ENCODE measurements around the gene ACTN1.
"Not testable (repeated sequence)": the region's sequence is repeated elsewhere in the genome, so short reads cannot be mapped to it uniquely, and the experiment has no call there.

Gene ACTN1

DNA sequence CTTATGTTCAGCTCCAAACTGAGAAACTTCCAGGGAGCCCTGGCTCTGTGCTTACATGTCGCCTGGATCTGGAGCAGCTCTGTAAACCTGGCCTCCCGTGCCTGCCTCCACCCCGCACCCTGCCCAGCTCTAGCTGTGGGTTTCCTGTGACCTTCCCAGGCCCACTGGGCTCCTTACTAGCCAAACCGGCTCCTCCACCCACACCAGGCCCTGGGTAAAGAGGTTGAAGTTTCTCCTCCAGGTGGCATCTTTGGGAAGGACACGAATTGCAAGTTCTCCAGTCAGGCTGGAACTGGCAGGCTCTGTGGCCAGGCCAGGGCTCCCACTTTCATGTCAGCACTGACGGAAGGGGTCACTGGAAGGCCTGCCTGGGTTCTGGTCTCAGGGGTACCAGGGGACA is 125.4 kb downstream of the ACTN1 start:
- no peak for DNase-seq

DNA sequence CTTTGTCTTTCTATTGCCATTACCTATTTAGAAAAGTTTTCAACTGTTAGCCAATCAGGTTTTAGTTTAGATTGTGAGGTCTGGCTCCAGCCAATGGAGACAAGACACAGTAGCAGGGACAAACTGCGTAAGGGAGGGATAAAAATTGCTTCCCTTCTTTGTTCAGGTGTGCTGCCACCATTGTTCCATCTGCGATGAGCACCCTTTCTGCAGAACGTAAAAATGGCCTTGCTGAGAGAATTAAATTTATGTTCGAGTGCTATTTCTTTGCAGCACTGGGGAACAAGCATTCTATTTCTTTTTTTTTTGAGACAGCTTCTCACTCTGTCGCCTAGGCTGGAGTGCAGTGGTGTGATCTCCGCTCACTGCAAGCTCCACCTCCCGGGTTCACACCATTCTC is 126.6 kb downstream of the ACTN1 start:
- not testable (repeated sequence) for DNase-seq

DNA sequence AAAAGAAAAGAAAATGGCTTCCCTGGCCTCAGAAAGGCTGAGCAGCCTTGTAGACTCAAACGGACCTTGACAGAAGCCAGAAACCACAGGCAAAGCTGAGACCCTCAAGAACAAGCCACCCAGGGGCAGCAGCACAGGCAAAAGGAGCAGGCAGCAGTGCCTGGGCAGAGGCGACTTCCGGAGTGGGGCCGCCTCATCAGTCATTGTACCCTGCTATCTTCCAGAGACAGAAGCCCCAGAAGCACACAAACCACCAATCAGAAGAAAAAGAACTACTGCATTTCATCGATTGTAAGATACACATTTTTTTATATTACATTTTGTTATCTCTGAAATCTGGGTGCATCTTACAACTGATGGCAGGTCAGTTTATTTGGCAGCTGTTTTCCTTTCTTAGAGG is 128.0 kb downstream of the ACTN1 start:
- no peak for DNase-seq

DNA sequence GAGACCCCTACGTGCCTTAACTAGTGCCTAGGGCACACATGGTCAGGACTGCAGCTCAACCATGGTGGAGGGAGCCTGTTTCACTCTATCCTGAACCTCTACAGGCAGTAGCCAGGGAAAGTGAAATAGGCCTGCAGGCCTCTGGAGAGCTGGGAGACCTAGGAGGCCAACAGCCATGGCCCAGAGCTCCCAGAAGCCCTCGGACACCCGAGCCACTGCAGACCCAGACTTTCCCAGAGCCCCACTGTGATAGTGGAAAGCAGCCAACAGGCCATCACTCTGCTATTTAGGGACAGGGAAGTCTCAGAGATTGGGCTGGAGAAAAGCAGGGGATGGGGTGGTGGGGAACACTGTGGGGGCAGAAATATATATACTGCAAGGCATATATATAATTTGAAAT is 129.7 kb downstream of the ACTN1 start:
- DNase-seq = no peak

DNA sequence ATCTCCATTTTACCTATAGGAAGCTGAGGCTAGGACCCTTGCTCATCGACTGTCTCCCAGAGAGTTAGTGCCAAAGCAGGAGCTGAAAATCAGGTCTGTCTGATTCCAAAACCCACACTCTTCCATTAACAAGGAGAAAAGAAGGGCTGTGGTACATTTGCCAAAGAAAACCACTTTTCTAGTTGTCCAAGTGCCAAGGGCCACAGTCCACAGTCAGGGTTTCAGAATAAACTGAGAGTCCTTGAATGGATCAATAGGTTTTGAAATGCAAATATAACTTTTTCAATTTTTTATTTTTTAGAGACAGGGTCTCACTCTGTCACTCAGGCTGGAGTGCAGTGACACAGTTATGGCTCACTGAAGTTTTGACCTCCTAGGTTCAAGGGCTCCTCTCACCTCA is 130.8 kb downstream of the ACTN1 start:
- no peak for DNase-seq

DNA sequence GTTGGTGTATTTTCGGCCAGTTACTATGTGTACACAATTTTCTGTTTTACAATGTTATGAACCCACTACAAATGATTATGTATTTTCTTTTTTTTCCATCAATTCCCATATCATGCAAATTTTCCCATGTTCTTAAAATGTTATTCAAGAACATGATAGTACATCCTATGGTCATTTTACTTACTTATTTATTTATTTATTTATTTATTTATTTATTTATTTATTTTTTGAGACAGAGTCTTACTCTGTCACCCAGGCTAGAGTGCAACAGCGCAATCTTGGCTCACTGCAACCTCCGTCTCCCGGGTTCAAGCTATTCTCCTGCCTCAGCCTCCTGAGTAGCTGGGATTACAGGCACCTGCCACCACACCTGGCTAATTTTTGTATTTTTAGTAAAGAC is 131.5 kb downstream of the ACTN1 start:
- DNase-seq = not testable (repeated sequence)

DNA sequence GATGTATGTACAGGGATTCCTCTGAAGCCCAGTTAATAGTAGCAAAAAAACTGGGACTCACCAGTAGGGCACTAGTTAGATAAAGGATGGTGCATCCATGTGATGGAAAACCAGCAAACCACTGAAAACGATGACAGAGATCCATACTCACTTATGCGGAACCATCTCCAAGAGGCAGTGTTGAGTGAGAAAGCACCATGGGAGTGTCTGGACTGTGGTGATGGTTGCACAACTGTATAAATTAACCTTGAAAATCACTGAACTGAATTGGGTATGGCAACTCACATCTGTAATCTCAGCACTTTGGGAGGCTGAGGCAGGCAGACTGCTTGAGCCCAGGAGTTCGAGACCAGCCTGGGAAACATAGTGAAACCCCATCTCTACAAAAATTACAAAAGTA is 132.6 kb downstream of the ACTN1 start:
- no peak for DNase-seq

DNA sequence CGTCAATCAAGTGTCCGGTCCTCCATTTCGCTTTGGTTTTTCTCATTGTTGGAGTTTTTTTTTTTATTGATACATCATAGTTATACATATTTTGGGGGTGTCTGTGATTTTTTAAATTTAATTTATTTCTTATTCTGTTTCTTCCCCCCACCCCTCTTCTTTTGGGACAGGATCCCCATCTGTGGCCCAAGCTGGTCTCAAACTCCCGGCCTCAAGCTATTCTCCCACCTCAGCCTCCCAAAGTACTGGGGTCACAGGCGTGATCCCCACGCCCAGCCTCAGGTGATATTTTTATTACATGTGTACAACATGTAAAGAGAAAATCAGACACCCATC is 134.9 kb downstream of the ACTN1 start:
- no peak for DNase-seq

DNA sequence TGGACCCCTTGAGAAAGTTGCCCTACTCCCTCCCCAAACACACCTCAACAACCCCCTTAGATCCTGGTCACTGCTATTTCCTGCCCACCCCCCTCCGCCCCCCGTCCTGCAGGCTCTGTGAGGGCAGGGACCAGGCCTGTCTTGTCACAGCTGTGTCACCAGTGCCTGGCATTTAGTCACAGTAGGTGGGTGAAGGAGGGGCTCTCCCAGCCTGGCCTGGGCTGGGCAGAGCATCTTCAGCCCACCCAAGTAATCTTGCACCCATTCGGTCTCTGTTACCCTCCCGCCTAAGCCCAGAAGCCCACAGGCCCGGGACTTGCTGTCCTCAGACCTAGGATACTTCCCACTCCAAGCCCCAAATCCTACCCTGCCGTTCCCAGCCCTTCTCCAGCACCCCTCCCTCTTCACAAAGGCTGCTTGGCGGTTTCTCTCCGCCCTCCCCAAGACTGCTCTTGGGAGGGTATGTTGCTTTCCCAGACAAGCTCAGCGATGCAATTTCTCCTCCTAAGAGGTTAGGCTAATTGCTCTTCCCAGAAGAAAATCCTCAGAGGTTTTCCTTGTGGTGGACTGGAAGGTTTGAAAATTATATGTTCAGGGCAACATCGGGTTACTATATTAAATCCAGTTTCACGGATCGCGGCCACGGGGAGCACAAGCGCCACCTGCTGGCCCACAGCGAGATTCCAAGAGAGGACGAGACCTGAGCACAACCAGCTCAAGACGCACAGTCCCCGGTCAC is 135.5 kb downstream of the ACTN1 start:
- DNase-seq = peak; percentile 45

DNA sequence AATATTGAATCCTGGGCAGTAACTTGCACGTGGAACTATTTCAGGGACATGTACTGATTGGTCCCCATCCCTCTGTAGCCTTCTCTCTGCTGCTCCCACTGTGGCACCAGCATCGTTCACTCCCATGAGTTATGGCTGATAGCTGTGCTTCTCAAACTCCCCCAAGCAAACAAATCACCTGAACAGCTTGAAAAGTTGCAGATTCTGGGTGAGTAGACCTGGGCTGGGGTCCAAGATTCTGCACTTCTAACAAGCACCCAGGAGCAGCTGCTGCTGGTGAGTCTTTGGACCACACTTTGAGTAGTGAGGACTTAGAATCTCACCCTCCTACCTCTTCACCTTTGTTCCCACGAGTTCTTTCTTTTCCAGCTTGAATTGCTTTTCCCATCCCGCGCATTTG is 136.8 kb downstream of the ACTN1 start:
- no peak for DNase-seq

DNA sequence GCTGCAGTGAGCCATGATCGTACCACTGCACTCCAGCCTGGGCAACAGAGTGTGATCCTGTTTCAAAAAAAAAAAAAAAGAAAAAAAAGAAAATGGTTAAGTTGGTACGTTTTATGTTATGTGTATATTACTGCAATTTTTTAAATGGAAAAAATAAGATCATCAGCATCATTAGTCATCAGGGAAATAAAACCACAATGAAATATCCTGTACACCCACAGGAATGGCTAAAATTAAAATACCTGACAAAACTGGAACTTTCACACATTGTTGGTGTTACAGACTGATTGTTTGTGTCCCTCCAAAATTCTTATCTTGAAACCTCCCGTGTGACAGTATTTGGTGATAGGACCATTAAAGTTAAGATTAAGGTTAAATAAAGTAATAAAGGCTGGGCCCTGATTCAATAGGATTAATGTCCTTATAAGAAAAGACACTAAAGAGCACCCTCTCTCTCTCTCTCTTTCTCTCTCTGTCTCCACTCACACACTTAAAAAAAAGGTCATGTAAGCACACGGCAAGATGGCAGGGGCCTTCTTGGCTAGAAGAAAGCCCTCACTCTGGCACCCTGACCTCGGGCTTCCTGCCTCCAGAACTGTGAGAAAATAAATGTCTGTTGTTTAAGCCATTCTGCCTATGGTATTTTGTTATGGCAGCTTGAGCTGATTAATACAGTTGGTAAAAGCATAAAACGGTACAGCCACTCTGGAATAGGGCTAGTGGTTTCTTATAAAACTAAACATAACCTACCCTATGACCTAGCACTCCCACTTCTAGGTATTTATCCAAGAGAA is 137.9 kb downstream of the ACTN1 start:
- no peak for DNase-seq

DNA sequence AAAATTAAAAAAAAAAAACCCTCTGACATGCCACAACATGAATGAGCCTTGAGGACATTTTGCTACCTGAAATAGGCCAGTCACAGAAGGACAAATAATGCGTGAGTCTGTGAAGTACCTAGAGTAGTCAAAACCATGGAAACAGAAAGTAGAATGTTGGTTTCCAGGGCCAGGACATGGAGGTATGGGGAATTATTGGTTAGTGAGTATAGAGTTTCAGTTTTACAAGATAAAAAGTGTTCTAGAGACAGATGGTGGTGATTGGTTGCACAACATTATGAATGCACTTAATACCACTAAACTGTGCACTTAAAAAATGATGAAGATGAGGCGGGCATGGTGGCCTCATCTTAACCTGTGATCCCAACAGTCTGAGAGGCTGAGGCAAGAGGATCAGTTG is 138.6 kb downstream of the ACTN1 start:
- DNase-seq = no peak

DNA sequence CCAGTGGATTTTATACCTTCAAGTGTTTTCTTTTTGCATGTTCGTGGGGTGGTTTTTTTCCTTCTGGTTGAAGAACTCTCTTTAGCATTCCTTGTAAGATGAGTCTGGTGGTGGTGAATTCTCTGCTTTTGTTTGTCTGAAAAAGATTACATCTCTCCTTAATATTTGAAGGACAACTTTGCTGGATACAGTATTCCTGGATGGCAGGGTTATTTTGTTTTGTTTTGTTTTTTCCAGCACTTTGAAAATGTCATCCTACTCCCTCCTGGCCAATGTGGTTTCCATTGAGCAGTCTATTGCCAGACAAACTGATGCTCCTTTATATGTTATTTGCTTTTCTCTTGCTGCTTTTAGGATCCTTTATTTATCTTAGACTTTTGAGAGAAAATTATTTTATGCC is 143.0 kb downstream of the ACTN1 start:
- no peak for DNase-seq

DNA sequence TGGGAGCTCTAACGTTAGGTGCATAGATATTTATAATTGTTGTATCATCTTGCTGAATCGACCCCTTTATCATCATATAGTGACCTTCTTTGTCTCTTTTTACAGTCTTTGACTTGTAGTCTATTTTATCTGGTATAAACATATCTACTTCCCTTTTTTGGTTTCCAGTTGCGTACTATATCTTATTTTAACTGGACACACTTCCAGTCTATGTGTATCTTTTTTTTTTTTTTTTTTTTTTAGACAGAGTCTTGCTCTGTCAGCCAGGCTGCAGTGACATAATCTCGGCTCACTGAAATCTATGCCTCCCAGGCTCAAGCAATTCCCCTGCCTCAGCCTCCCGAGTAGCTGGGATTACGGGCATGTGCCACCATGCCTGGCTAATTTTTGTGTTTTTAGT is 144.3 kb downstream of the ACTN1 start:
- no peak for DNase-seq

DNA sequence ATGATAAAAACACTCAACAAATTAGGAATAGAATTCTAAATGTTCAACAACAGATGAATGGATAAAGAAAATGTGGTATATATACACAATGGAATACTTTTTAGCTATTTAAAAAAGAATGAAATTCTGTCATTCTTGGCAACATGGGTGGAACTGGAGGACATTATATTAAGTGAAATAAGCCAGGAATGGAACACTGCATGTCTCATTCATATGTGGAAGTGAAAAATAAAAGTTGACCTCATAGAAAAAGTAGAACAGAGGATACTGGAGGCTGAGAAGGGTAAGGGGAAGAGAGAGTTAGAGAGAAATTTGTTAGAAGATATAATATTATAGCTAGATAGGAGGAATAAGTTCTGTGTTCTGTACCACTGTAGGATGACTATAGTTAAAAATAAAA is 150.4 kb downstream of the ACTN1 start:
- DNase-seq = no peak

DNA sequence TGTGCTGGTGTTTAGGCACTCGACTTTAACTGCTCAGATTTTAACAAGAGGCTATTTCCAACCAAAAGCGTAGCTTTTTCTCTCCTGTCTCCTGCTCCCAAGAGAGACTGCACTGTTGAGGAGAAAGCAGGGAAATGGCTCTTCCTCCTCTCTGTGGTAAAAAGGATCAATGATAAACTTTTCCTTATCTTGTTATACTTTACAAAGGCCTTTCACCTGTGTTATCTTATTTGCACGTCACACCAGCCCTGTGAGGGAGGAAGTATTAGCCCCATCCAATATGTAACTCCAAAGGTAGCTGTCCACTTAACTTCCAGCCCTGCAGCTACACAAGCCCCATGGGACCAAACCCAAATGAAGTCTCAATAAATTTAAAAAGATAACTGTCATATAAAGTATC is 153.4 kb downstream of the ACTN1 start:
- DNase-seq = no peak

DNA sequence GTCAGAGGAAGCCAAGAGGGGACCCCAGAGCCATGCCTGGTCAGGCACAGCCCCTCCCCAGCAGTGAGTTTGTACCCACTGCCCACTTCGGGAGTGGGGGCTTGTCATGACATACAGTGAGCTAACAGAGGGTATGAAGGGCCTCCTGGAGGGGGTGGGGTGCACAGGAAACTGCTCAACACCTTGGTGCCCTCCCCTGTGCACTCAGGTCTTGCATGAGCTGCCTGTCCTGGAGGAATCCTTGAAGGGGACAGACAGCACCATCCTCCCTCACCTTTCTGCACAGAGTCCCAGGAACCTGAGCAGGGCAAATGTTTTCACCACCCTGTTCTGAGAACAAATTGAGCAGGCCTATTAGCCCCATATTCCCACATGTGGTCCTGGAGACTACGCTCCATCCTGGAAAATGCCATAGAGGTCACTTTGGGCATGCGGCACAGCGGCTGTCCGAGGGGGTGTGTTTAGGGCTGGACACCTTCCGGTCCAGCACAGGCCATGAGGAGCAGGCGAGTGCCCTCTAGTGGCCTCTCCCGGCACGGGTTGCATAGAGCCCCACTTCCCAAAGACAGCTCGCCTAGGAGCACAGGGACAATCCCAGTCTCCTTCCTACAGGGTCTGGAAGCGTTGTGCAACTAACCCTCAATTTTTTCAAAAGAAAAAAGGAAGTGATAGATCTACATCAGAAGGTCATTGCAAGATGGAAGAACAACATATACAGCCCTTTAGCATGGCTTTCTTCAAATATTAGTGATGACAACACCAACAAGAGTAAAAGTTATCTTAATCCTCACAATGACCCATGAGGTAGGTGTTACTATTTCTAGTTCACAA is 154.4 kb downstream of the ACTN1 start:
- DNase-seq = no peak

DNA sequence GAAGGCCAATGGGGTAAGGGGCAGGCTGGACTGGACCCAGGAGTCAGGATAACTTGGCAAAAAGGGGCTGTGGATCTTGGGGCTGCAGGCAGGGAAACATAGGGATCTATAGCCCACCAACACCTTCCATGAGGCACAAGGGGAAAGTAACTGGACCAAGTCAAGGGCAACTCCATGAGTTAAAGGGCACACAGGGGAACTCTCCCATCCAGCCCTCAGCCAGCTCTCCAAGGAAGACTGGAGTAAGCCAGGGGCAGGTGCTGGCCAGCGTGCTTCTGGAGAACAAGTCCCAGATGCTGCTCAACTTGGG is 154.9 kb downstream of the ACTN1 start:
- no peak for DNase-seq
